Measurements from ENCODE around the gene GLT8D2.

DNA sequence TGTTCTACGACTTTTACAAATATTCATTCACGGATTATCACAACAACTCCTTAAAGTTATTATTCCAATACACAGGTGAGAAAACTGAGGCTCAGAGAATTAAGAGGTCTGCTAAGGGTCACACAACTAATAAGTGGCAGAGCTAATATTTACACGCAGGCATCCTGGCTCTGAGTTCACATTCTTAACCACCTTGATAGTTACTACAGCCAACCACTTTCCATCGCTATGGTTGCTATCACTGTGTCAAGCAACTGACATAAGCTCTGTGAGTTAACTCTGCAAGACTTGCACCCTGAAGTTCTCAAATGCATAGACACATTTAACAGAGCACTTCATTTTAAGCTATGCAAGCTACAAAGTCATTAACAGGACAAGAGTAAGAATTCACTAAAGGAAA is 3.7 kb downstream of the GLT8D2 start:
- TF ChIP-seq, protein P1, sequence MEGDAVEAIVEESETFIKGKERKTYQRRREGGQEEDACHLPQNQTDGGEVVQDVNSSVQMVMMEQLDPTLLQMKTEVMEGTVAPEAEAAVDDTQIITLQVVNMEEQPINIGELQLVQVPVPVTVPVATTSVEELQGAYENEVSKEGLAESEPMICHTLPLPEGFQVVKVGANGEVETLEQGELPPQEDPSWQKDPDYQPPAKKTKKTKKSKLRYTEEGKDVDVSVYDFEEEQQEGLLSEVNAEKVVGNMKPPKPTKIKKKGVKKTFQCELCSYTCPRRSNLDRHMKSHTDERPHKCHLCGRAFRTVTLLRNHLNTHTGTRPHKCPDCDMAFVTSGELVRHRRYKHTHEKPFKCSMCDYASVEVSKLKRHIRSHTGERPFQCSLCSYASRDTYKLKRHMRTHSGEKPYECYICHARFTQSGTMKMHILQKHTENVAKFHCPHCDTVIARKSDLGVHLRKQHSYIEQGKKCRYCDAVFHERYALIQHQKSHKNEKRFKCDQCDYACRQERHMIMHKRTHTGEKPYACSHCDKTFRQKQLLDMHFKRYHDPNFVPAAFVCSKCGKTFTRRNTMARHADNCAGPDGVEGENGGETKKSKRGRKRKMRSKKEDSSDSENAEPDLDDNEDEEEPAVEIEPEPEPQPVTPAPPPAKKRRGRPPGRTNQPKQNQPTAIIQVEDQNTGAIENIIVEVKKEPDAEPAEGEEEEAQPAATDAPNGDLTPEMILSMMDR (IDR thresholded peaks at IDR 0.05 in 4 of 5, conservative IDR thresholded peaks at IDR 0.05 in 1 of 5) = no peak
- TF ChIP-seq POLR2A (IDR thresholded peaks at IDR 0.05) = no peak
